A549 (cell line): ENCODE measurements around the gene FERMT1. TPM values are rescaled to one million over a fixed set of nuclear protein-coding genes. Genes with fewer than 3 reads are reported as not detected.

ENCODE experiments used
- ATAC-seq, 2 experiments: fragments of 200-7000 bp in 1 of 2; fragments of >200 bp in 1 of 2; cut with Nextera tagmentation in 1 of 2; cut with Tn5 transposase in 1 of 2; 3 replicates each; pipeline versions ENCODE4 v1.8.0 to v1.9.1; 2018 to 2020; ENCODE audit warnings: mild to moderate bottlenecking in 1 of 2, moderate library complexity in 1 of 2
- CTCF ChIA-PET: fragments of 300-600 bp; sonication (Branson Sonifier 250); formaldehyde crosslinking; extraction: SDS; loops from one replicate; lab custom pipeline; 2021; ENCODE audit warnings: antibody characterized with exemption, inconsistent platforms; lab: Yijun Ruan, JAX
- POLR2A ChIA-PET: fragments of 350-600 bp; formaldehyde crosslinking; extraction: SDS; loops from one replicate; lab custom pipeline; 2021; ENCODE audit warnings: antibody characterized with exemption, inconsistent platforms; lab: Yijun Ruan, JAX
- DNase-seq, 2 experiments: peaks; one replicate each; pipeline versions ENCODE4 v3.0.0 to v3.0.0-alpha.2; 2011 to 2016; ENCODE audit warnings: low read depth in 1 of 2, low spot score in 1 of 2
- FAIRE-seq: peaks from 2 replicates; lab custom pipeline; 2011; peaks lifted over from hg19 to GRCh38; lab: Jason Lieb, UNC
- H3K27ac ChIP-seq, 2 experiments: fragments of >200 bp; sonication (Bioruptor Twin); formaldehyde crosslinking; 3 replicates each; pipeline ENCODE4 v1.5.1; 2016 to 2017
- H3K4me1 ChIP-seq: fragments of >200 bp; sonication (Bioruptor Twin); formaldehyde crosslinking; 3 replicates; pipeline ENCODE4 v1.6.1; 2016
- H3K4me2 ChIP-seq: fragments of >200 bp; sonication (Bioruptor Twin); formaldehyde crosslinking; 3 replicates; pipeline ENCODE4 v1.6.1; 2016
- H3K4me3 ChIP-seq: fragments of >200 bp; sonication (Bioruptor Twin); formaldehyde crosslinking; 3 replicates; pipeline ENCODE4 v1.5.1; 2016
- H3K9me3 ChIP-seq: fragments of >200 bp; sonication (Bioruptor Twin); formaldehyde crosslinking; 3 replicates; pipeline ENCODE4 v1.6.1; 2016
- CHD2 ChIP-seq: fragments of 150-350 bp; IDR thresholded peaks from 2 replicates; pipeline ENCODE4 v1.6.1; 2014; ENCODE audit warnings: low read length; ENCODE audit not compliant: partially characterized antibody
- ELK1 ChIP-seq: fragments of 150-350 bp; IDR thresholded peaks from 2 replicates; pipeline ENCODE4 v1.6.1; 2014; ENCODE audit warnings: low read depth, mild to moderate bottlenecking, low read length
- FOSB ChIP-seq: fragments of 250-450 bp; sonication (Bioruptor Pico); IDR thresholded peaks from 2 replicates; pipeline ENCODE4 v1.5.0; 2020; ENCODE audit warnings: mild to moderate bottlenecking, moderate library complexity
- FOXS1 ChIP-seq: fragments of 250-450 bp; sonication (Bioruptor Pico); IDR thresholded peaks from 2 replicates; pipeline ENCODE4 v1.5.0; 2020; ENCODE audit warnings: mild to moderate bottlenecking, moderate library complexity
- HOXB5 ChIP-seq: fragments of 250-450 bp; sonication (Bioruptor Pico); IDR thresholded peaks from 2 replicates; pipeline ENCODE4 v1.5.0; 2020; ENCODE audit warnings: mild to moderate bottlenecking, moderate library complexity
- MAFK ChIP-seq: fragments of 450-650 bp; IDR thresholded peaks from 2 replicates; pipeline ENCODE4 v1.6.1; 2014; ENCODE audit not compliant: partially characterized antibody
- NFE2L2 ChIP-seq: fragments of 150-350 bp; conservative IDR thresholded peaks from 2 replicates; pipeline ENCODE4 v1.6.1; 2014; ENCODE audit warnings: low read length
- NPAS2 ChIP-seq: fragments of 250-450 bp; sonication (Bioruptor Pico); IDR thresholded peaks from 2 replicates; pipeline ENCODE4 v1.8.0; 2022; ENCODE audit warnings: mild to moderate bottlenecking, moderate library complexity, borderline replicate concordance
- POLR2A ChIP-seq: IDR thresholded peaks from 2 replicates; pipeline ENCODE4 v1.6.1; 2012; ENCODE audit warnings: mild to moderate bottlenecking, low read length
- POLR2AphosphoS2 ChIP-seq: conservative IDR thresholded peaks from 2 replicates; pipeline ENCODE4 v1.6.1; 2012; ENCODE audit warnings: low read length, improper control_type of control experiment, inconsistent platforms
- RCOR1 ChIP-seq: fragments of 150-350 bp; IDR thresholded peaks from 2 replicates; pipeline ENCODE4 v1.6.1; 2014; ENCODE audit warnings: antibody characterized with exemption, low read length, low read depth
- SMC3 ChIP-seq: fragments of >200 bp; sonication (Bioruptor Twin); formaldehyde crosslinking; IDR thresholded peaks from 3 replicates; pipeline ENCODE4 v1.6.1; 2018; ENCODE audit warnings: inconsistent platforms
- ZC3H11A ChIP-seq: fragments of 450-650 bp; IDR thresholded peaks from 2 replicates; pipeline ENCODE4 v1.6.1; 2014; ENCODE audit warnings: antibody characterized with exemption, mild to moderate bottlenecking
- WGBS: methylation state at CpG from one replicate; pipeline ENCODE4 v1.1.6; 2017; ENCODE audit errors: missing lambda C conversion rate; 5-methylcytosine and 5-hydroxymethylcytosine counted together
- polyA plus RNA-seq, 4 experiments: library from polyadenylated mRNA; depleted of rRNA in 3 of 4; stranded (reverse); fragments of >200 nt; fragmentation: RNase III in 1 of 4; extraction: RNeasy Plus Mini Kit Qiagen cat#74134 plus additional on column Dnase treatment in 1 of 4; gene quantifications; 2 replicates in 3 of 4; 3 replicates in 1 of 4; pipeline ENCODE4 v1.2.3, GENCODE V29; 2011 to 2017
- TF ChIP-seq, protein P1 (sequence below): fragments of 200-600 bp; sonication (generic); IDR thresholded peaks from 2 replicates; pipeline ENCODE4 v1.6.1; 2016; ENCODE audit warnings: antibody characterized with exemption, mild to moderate bottlenecking, moderate library complexity

The FERMT1 gene
- polyA plus RNA-seq, 2 of the 4 experiments (the other 2 are of a cell fraction) = 12.7 to 19.1 TPM

DNA sequence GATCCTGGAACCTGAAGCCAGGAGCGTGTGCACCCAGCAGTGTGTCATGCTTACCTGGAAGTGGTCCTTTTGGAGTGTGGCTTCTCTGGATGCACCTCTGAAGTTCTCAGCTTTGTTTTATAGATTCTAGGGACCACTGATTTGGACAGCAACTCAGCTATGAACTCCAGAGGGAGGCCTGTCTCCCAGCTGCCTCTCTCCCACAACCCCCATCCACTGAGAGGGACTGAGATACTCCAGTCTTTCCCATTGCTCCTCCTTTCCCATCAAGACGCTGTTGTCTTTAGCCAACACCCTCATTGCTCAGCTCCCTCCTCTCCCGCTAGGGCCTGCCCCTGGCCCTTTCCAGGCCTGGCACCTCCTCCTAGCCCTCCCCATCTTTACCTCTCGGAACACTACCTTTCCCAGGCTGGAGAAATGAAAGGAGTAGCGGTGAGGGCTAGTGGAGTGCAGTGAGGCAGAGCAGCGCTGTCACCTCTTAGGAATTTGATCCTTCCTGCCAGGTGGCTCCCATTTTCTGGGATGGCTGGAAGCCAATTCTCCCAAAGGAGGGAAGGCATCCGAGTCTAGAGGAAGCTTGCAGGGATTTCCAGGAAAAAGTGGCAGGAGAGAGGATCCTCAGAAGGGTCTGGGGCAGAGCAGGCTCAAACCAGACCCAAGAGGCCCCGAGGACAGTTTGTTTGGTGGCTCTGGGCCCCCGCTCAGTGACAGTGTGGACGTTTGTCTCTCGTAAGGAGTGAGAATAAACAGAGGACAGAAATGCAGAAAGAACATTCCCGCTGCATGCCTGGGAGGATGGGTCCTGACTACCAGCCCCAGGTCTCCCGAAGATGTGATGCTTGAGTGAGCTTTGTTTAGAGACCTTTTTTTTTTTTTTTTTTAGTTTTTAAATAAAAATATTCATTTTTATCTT is 68.8 kb downstream of the FERMT1 start, which contains the start of gene LRRN4:
Gene LRRN4, minus strand, starts transcription at position 285 of the 913 bp plus-strand sequence. CDS start 1,261 bp downstream, outside the sequence.
- peaks cover 4% of the 10 kb centered on the region; the same call in 2 of the 3 replicates for H3K4me1 ChIP-seq
- DNase-seq = no peak
- TF ChIP-seq POLR2A (no peak), HOXB5 (CRISPR knock-in tag) (no peak), FOSB (CRISPR knock-in tag) (no peak), POLR2AphosphoS2 (no peak)
- TF ChIP-seq, all 56 proteins: peak for 0
- ChIA-PET CTCF (interaction anchor here (0.9 to 1.0 kb wide), 2 partner anchors 19 to 30 kb away, joined by 3 read pairs; no protein-coding TSS in a partner anchor), POLR2A (interaction anchor here (0.6 kb wide), 1 partner anchor 509 kb away, joined by 4 read pairs; no protein-coding TSS in a partner anchor)
- WGBS = 73% methylated on average over 13 of the region's 13 CpGs
- ATAC-seq (peak in 1 of 2 experiments; percentile 8; a peak in 2 of 6 replicates), FAIRE-seq (no peak)
- Histone ChIP-seq H3K4me2 (no peak within 1 kb of the TSS), H3K9me3 (no peaks in the 10 kb centered on the region), H3K4me3 (no peak within 1 kb of the TSS), H3K27ac (no peak within 1 kb of the TSS)

- ATAC-seq = peak in 1 of 2 experiments; percentile 15; a peak in 3 of 6 replicates
- Histone ChIP-seq H3K27ac (no peak overlapping the region), H3K4me2 (no peak overlapping the region), H3K9me3 (no peaks in the 10 kb centered on the region), H3K4me1 (peaks cover 4% of the 10 kb centered on the region; the same call in 2 of the 3 replicates), H3K4me3 (no peak overlapping the region)
- ChIA-PET CTCF (interaction anchor here (0.9 to 1.0 kb wide), 2 partner anchors 20 to 30 kb away, joined by 3 read pairs; no protein-coding TSS in a partner anchor), POLR2A (no interaction called here)
- TF ChIP-seq CHD2 (no peak), RCOR1 (no peak), ELK1 (no peak), ZC3H11A (no peak), SMC3 (no peak), MAFK (peak; percentile 68), FOXS1 (no peak), NPAS2 (no peak), NFE2L2 (no peak)
- WGBS = 68% methylated on average over 8 of the region's 8 CpGs
- FAIRE-seq = no peak
- no peak for DNase-seq
These were observed 69.6 kb downstream of the FERMT1 start for GRCh38 chr20:6053064-6053775.

GRCh38 chr20:6051505-6051904 is 71.3 kb downstream of the FERMT1 start:
- DNase-seq = no peak
- Histone ChIP-seq H3K4me3 (no peak overlapping the region), H3K4me2 (peak overlapping the region; percentile 79; the same call in 1 of the 3 replicates), H3K4me1 (peaks cover 4% of the 10 kb centered on the region; the same call in 2 of the 3 replicates), H3K27ac (no peak overlapping the region), H3K9me3 (no peaks in the 10 kb centered on the region)
- no peak for FAIRE-seq
- 88% methylated on average over 5 of the region's 5 CpGs for WGBS
- POLR2A ChIA-PET = interaction anchor here (0.7 kb wide), 1 partner anchor 18 kb away, joined by 3 read pairs; no protein-coding TSS in a partner anchor
- no peak for ATAC-seq
- CTCF ChIA-PET = no interaction called here
- TF ChIP-seq NPAS2 = no peak
- no peak for TF ChIP-seq HOXB5 (CRISPR knock-in tag)
- TF ChIP-seq, protein P1, sequence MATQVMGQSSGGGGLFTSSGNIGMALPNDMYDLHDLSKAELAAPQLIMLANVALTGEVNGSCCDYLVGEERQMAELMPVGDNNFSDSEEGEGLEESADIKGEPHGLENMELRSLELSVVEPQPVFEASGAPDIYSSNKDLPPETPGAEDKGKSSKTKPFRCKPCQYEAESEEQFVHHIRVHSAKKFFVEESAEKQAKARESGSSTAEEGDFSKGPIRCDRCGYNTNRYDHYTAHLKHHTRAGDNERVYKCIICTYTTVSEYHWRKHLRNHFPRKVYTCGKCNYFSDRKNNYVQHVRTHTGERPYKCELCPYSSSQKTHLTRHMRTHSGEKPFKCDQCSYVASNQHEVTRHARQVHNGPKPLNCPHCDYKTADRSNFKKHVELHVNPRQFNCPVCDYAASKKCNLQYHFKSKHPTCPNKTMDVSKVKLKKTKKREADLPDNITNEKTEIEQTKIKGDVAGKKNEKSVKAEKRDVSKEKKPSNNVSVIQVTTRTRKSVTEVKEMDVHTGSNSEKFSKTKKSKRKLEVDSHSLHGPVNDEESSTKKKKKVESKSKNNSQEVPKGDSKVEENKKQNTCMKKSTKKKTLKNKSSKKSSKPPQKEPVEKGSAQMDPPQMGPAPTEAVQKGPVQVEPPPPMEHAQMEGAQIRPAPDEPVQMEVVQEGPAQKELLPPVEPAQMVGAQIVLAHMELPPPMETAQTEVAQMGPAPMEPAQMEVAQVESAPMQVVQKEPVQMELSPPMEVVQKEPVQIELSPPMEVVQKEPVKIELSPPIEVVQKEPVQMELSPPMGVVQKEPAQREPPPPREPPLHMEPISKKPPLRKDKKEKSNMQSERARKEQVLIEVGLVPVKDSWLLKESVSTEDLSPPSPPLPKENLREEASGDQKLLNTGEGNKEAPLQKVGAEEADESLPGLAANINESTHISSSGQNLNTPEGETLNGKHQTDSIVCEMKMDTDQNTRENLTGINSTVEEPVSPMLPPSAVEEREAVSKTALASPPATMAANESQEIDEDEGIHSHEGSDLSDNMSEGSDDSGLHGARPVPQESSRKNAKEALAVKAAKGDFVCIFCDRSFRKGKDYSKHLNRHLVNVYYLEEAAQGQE = no peak
